Right kidney (tissue), 1 donor: ENCODE data around the gene WDR88.
A peak's percentile ranks its signal among the peaks of the same experiment; 100 is the strongest.
"Not testable (repeated sequence)": the region's sequence is repeated elsewhere in the genome, so short reads cannot be mapped to it uniquely, and the experiment has no call there.

Source experiments
- DNase-seq: peaks from one replicate; pipeline ENCODE4 v3.0.0-alpha.2; 2016

WDR88 gene

DNA sequence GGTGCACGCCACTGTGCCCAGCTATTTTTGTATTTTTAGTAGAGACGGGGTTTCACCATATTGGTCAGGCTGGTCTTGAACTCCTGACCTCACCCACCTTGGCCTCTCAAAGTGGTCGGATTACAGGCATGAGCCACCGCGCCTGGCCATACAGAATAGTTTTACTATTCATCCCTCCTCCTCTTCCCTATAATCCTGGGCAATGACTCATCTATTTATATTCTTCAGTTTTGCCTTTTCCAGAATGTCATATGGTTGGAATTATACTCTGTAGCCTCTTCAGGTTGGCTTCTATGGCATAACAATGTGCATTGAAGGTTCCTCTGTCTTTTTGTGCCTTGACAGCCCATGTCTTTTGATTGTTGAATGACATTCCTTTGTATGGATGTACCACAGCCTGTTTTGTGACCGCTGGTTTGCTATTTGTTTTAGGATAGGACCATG, 40.0 kb downstream of the WDR88 start:
- no peak for DNase-seq

DNA sequence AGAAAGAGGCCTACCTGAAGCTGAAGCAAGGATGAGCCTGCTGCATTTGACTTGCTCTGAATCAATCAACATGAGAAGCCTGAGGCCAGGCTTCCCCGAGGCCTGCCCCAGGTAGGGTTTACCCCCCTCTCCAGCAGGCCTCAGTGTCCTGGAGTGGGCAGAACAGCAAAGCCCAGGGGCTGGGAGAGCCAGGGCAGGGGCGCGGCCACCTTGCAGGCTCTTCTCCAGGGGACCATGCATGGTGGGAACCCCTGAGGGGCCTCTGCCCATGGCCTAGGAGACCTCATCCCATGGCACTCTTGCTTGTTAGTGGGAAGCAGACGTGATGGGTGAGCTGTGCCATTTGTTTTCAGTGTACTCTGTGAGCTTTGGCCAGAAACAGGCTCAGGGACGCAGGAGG, 42.3 kb downstream of the WDR88 start:
- DNase-seq, result no peak

DNA sequence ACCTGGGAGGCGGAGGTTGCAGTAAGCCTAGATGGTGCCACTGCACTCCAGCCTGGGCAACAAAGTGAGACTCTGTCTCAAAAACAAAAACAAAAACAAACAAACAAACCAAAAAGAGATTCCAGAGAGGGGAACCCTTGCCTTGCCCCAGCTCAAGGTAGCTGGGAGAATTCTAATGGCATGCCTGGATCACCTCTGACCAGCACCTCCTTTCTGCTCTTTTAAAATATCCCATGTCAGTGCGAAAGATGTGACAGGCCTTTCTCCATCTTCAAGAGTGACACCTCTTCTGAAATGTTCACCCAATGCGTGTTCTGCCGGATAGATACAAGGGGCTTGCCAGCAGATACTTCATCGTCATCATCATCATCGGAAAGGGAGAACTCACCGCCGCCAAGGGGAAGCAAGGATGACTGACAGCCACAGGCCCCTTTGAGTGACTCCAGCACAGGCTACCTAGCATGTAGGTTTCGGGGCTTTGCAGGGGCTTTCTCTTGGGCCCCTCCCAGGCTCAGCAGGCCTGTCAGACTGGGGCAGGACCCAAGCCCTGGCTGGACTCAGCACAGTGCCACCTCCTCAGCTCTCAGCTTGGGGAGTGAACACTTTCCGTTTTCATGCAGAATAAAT, 43.4 kb downstream of the WDR88 start:
- no peak for DNase-seq

DNA sequence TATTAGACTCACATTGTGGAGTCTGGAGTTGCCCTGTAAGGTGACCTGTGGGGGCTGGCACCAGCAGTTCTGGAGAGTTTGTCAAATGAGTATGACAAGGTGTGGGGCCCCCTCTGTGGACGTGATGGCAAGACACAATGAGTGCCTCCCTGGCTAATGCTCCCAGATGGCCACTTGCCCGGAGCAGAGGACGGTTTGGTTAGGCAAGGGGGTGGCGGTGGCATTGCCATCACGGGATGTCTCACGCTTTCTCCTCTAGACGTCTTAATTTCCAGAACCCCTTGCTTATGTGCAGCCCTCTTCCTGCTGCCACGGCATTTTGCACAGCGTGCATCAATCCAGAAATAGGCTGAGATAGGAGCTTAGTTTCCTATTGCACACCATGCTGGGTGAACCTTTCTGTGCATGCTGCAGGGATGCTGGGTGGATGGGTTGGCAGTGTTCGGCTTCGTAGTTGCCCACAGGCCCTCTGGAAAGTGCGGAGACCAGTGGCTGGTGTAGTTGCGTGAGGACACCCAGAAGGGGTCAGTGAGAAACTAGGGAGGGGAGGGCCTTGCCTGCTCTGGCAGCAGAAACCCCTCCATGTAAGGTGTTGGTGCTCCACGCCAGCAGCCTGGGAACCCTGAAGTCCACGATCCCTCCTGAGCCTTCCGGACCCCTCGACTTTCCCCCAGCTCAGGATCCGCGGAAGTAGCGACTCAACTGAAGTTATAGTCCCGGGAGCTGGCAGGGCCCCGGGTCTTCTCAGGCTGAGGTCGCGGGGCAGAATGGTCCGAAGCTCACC, 44.2 kb downstream of the WDR88 start:
- DNase-seq, result no peak

DNA sequence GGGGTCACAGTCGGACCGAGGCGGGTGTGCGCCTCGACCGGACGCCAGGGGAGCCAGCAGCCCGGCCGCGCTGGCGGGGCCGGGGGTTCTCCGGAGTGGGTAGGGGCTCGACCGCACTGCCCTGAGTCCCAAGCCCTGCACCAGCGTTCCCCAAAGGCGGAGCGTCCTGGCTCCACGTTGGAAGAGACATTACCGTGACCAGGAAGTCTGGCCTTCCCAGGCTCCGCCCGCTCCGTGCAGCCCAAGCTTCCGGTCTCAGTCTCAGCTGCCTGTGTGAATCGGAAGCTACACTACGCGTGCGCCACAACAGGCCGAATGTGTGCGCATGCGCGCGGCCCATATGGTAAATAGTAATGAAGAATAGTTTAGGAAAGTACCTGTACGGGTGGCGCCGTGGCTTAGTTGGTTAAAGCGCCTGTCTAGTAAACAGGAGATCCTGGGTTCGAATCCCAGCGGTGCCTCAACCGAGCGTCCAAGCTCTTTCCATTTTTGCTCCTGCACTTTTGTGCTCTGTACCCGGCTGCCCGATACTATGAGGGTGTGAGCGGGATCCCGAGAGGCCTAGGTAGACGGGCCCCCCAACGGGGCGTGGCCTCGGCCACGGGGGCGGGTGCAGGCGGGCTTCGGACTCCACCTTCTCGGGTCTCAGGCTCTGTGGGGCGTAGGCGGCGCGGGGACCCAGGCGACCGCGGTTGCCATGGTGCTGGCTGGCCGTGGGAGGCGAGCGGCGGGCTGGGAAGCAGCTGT, 44.9 kb downstream of the WDR88 start:
- DNase-seq, result peak; percentile 99

DNA sequence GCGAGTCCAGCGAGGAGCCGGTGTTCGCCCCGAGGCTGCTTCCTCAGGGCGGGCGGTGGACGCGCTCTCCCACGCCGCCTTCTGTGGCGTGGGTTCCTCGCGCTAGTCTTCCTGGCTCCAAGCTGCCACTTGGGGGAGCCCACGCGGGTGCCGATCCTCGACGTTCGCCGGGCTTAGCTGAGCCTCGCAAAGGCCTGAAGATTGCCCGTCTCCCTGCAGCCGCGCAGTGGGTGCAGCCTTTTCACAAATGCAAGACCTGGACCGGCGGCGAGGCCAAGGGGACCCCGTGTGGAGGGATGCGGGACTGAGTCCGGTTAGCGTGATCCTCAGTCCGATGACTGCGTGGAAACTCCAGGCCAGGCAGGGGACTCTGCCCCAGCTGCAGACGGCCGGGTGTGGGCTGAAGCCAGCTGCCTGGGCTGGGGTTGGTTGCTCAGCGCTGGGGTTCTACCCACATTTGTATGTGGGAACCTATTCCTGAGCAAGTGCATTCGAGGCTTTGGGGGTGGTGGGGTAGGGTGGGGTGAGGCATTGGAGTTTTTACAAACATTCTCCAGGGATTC, 45.6 kb downstream of the WDR88 start:
- DNase-seq, result no peak

DNA sequence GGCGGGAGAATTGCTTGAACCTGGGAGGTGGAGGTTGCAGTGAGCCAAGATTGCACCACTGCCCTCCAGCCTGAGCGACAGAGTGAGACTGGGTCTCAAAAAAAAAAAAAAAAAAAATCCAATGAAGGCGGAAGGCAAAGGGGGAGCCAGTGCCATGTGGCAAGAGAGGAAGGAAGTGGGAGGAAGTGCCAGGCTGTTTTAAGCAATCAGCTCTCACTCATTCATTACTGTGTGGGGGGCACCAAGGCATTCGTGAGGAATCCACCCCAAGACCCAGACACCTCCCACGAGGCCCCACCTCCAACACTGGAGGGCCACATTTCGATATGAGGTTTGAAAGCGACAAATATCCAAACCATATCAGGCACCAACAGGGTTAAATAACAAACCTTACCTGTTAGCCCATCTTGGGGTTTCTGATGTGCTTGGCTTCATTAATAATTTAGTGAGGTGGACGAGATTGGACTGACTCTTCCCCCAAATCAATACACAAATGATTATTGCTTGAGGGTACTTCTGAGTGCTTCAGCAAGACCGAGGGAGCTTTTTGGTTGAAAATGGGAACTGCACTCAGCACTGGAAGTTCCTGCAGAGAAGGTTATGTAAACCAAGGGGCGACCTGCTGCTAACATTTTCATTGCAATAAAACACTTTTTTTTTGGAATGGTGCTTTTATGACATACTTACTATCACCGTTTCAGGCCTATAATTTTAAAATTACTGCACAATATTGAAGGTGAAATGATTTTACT, 54.7 kb downstream of the WDR88 start:
- DNase-seq, result no peak

DNA sequence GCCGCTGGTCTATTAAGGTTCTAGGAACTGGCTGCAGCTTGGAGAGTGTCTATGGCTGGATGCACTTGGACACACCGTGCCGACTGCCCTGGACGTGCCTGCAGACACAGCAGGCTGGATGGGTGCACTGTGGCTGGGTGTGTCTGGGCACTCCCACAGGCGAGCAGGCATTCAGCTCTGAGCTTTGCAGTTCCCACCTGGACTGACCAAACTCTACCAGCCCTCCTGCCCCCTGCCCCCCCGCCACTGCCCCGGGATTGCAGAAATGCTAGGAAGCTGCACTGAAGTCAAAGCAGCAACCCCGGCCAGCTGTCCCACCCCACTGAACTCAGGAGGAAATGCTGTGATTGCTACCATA, 55.2 kb downstream of the WDR88 start:
- no peak for DNase-seq

DNA sequence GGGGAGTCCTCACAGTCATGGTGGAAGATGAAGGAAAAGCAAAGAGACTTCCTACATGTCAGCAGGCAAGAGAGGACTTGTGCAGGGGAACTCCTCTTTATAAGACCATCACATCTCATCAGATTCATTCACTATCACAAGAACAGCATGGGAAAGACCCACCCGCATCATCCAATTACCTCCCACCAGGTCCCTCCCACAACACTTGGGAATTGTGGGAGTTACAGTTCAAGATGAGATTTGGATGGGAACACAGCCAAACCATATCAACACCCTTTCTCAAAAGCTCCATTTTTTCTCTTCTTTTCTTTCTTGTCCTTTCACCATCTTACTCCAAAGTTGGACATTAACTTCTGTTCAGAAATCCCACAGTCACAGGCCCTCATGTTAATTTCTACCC, 57.5 kb downstream of the WDR88 start:
- DNase-seq, result no peak

DNA sequence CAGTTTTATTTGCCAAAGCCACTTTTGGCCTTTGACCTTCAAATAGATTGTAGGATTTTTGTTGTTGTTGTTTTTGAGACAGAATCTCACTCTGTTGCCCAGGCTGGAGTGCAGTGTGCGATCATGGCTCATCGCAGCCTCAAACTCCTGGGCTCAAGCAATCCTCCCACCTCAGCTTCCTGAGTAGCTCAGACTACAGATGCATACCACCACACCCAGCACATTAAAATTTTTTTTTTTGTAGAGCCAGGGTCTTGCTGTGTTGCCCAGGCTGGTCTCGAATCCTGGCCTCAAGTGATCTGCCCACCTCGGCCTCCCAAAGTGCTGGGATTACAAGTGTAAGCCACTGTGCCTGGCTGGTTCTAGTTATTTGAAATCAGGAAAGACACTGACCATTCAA, 59.2 kb downstream of the WDR88 start:
- not testable (repeated sequence) for DNase-seq

DNA sequence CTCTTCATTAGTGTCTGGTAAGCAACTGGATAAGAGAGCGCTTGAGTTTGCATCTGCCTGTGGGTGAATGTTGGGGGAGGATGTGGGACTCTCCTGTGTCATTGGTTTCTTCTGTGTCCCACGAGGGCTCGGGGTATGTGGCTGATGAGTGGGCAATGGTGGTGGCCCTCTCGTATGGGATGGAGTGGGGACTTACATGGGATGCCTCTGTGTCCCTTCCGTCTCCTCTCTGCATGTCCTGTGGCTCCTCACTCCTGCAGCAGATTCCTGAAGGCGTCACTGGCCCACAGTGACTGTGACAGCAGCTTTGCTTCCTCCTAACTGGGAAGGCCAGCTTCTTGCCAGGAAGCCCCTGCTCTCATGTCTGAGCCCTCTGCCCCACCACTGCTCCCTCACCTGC, 59.6 kb downstream of the WDR88 start:
- DNase-seq, result no peak

DNA sequence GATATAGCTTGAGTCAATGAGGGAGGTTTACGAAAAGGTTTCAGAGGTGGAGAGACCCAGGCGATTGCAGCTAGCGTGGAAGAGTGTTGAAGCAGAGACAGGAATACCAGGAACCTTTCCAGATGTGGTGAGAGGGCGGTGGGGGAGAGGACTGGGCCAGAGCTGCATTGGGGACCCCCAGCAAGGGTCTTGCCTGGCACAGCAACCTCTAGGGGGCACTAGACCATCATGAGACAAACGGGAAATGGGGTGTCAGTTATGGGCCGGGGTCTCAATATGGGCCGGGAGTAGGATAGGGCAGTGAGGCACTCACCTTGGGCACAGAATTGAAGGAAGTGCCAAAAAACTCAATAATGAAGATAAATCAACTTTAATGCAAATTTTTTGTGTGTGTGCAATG, 60.1 kb downstream of the WDR88 start:
- DNase-seq, result no peak

DNA sequence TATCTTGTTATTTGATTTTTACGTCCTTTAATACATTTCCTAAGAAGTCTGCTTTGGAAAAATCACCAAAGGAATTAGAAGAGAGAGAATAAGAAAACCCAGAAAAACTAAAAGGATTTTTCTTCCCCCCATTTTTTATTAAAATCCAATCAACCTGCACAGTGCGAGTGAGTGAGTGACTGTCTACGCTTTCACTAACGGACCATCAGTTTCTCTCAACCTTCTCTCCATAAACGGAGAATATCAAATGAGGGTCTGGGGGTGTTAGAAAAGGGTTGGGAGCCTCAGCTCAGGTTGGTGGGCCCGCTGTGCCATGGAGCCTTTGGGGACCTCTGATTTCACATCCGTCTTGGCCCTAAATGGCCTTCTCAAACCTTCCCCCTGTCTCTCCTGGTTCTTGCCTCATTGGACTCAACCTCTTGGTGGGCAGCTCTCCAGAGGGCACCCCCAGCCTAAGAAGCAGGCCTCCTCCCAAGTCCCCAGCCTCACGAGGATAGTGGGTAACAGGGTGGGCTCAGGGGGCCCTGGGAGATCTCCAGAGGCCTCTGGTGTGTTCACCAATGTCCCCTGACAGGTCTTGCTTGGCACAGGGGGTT, 61.5 kb downstream of the WDR88 start:
- no peak for DNase-seq

DNA sequence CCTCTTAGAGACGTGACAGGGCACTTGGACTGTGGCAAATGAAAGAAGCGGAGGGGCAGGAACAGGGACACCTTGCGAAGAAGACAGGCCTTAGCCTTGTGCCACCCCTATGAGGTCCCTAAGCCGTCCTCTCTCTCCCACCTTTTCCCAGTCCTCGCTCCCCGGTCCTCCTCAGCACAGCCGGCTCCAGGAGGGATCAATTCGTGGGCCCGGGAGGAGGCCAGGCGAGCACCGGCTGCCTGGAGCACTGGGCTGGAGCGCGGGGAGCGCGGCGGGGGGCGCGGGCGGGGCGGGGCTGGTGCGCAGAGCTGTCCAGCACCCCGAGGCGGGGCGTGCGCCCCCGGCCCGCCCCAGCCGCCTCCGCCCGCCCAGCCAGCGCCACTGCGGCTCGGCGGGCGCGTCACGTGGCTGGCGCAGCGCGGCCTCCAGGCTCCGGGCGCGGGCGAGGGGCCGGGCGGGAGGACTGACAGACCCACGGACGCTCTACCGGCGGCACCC, 62.0 kb downstream of the WDR88 start, which contains the start of gene LRP3:
Gene LRP3 (plus strand): TSS at position 466 of the 498 bp plus-strand sequence. CDS start 456 bp downstream, outside the sequence.
- DNase-seq, result peak; percentile 32

DNA sequence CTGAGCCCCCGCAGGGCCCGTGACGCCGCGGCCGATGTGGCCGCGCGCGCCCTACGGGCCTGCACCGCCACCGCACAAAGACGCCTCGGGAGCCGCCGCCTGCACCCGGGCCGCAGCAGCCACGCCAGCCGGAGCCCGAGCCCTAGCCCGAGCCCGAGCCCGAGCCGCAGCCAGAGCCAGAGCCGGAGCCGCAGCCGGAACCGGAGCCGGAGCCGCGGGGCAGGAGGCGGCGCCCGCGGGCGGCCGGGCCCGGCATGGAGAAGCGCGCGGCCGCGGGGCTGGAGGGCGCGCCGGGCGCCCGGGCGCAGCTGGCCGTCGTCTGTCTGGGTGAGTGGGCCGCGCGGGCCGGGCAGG, 62.6 kb downstream of the WDR88 start:
- no peak for DNase-seq

DNA sequence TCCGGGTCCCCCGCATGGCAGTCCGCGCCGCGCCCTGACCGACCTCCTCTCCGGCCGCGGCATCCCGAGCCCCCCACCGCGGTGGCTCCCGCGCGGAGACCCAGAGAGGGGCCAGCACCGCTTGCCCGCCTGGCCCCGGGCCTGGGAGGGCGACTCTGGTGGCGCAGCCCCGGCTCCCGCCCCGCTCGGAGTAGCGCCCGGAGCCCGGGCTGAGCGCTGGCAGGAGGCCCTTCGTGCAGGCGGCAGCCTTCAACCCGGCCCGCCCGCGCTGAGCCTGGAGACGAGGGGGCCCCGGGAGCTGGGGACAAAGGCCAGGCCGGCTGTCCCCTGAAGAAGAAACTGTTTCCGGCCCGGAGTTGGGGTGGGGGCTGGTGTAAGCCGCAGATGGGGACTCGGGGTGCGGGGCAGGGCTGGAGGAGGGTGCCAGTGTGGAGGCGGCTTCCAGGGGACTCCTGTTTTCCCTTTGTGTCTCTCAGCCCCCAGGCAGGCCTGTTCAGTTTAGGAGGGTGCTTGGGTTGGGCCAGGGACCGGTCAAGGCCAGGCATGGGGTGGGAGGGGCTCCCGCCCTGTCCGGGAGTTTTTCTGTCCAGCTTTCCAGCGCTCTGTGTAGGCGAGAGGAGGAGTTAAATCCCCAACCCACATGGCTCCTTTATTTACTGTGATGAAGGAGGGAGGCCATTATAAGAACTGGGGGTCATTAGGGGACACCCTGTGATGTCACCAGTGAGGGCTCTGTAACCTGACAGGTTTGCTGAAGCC, 63.2 kb downstream of the WDR88 start:
- DNase-seq, result peak; percentile 75

DNA sequence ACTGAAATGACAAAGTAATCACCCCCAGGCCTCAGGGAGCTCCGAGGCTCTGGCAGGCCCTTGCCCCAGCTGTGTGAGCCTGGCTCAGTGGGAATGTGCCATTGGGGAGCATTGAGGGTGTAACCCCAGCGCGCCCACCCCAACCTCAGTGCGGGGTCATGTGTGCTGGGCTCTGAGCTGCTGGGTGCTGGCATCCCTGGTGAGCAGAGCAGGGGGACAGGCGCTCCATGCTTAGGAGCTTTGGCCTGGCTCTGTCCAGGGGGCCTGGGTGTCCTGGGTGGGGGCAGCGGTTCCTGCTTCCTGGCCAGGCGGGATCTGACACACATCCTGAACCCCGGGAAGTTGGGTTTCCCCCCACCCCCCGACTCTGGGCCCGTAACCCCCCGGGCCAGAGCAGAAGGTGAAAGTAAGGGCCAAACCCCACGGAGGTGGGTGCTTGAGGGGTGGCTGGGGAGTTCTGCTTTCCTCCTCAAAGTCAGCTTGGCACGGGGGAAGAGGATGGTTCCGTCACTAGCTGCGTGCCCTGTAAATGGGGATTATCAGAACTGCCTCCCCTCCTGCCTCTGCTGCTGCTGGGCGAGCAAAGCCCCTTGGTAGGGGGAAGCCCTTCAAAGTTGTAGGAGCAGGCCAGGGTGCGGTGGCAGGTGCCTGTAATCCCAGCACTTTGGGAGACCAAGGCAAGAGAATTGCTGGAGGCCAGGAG, 63.9 kb downstream of the WDR88 start:
- DNase-seq, result no peak

DNA sequence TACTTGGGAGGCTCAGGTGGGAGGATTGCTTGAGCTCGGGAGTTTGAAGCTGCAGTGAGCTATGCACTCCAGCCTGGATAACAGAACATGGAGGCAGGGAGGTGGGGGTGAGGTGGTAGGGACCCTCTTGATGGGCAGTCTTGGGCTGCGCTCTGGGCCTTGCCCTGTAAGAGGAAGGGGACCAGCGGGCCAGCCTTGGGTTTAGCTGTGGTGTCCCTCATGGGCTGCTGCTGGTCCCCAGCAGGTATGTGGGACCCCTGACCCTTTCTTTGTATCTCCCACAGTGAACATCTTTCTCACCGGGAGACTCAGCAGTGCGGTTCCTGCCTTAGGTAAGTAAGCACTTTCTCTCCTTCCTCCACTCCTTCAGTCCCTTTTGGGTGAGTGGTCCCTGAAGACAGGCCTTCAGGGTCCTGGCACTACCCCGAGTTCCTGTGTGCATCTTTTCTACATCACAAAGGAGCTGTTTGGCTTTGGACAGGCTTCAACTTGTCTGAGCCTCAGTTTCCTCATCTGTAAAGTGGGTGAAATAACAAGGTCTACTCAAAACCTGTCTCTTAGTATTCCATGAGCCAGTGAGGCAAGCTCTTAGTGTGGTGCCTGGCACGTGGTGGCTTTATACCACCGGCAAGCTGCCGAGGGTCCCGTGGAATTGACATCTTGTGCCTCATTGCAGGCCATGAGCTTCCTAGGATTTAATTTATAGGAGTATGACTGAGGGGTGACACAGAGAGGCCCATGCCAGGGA, 64.7 kb downstream of the WDR88 start:
- no peak for DNase-seq

DNA sequence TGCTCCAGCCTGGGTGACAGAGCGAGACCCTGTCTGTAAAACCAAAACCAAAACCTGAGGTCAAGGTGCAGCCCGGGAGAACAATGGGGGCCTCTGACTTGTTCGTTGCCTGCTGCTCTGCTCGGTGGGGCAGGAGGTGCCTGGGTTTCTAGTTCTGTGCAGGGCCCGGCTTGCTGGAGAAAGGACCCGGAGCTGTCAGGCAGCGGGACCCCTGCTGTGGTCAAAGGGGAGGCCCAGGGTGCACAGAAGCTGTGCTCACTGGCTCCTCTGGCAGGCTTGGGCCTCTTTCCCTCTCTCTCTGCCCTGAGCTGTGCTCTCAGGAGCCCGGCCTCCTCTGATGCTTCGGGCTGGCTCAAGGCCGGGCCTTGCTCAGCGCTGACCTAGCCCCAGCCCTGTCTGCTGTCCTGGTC, 65.7 kb downstream of the WDR88 start:
- DNase-seq, result no peak

DNA sequence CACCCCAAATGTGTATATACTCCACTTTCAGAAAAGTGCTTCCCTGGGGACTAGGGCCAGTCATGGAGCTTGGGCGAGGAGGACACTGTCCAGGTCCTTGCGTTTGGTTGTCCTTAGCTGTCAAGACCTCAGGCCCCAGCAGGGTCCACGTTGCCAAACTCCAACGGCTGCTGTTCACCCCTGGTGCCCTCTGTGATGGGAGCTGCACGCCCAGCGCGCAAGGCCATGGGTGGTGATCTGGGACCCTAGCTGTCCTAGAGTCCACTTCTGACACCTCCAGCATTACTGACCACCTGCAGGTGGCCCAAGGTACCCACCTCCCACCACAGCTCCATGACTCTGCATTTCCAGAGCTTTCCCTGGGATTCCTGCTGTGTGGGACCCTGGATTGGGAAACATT, 66.3 kb downstream of the WDR88 start:
- DNase-seq, result no peak
